Measurements from ENCODE around the gene ZNF546.

- TF ChIP-seq CTCF (IDR thresholded peaks at IDR 0.05 in 4 of 5, conservative IDR thresholded peaks at IDR 0.05 in 1 of 5) (no peak), POLR2A (IDR thresholded peaks at IDR 0.05) (no peak)
Measured at GRCh38 chr19:39995794-39996193, 1.1 kb upstream of the ZNF546 start.

All from gastrocnemius medialis (tissue), 4 donors.